ENCODE results near the gene ESR2.

ESR2 gene

GRCh38 chr14:64170181-64170580, 124.0 kb downstream of the ESR2 start:
- H4K20me1 ChIP-seq (ENCODE audit: control insufficient read depth, insufficient read depth, low read depth, low read length), result no peaks in the 10 kb centered on the region
- no peaks in the 10 kb centered on the region for H3K79me2 ChIP-seq (ENCODE audit: control insufficient read depth, low read length)
- H3K4me1 ChIP-seq (ENCODE audit: control insufficient read depth, low read length), result no peaks in the 10 kb centered on the region
- H3K4me2 ChIP-seq (ENCODE audit: low read length), result no peak overlapping the region
- H3K36me3 ChIP-seq (ENCODE audit: control insufficient read depth, low read length), result peaks cover 89% of the 10 kb centered on the region
- no peak overlapping the region for H3K27ac ChIP-seq (ENCODE audit: low read depth, low read length)
- no peaks in the 10 kb centered on the region for H3K9me3 ChIP-seq (ENCODE audit: control insufficient read depth, insufficient read depth, low read length)
- H3K27me3 ChIP-seq (ENCODE audit: control insufficient read depth, low read length), result no peaks in the 10 kb centered on the region
- TF ChIP-seq EZH2phosphoT487 (IDR thresholded peaks at IDR 0.05; ENCODE audit: borderline replicate concordance, low read length), result no peak
- no peak for TF ChIP-seq CTCF (IDR thresholded peaks at IDR 0.05; ENCODE audit: low read depth, low read length, poor library complexity, severe bottlenecking)
- no peak overlapping the region for H3K4me3 ChIP-seq (ENCODE audit: low read length)
- H3F3A ChIP-seq (ENCODE audit: control insufficient read depth, insufficient read depth), result peaks cover 5% of the 10 kb centered on the region; the same call in 1 of the 2 replicates
- H3K9me2 ChIP-seq (replicated peaks; ENCODE audit: control insufficient read depth, low read length), result no peaks in the 10 kb centered on the region

GRCh38 chr14:64159588-64159987, 134.6 kb downstream of the ESR2 start:
- H3K36me3 ChIP-seq (ENCODE audit: control insufficient read depth, low read length), result peaks cover 90% of the 10 kb centered on the region
- TF ChIP-seq CTCF (IDR thresholded peaks at IDR 0.05; ENCODE audit: low read depth, low read length, poor library complexity, severe bottlenecking) (no peak), EZH2phosphoT487 (IDR thresholded peaks at IDR 0.05; ENCODE audit: borderline replicate concordance, low read length) (no peak)
- H3K27me3 ChIP-seq (ENCODE audit: control insufficient read depth, low read length), result no peaks in the 10 kb centered on the region
- no peaks in the 10 kb centered on the region for H3K4me1 ChIP-seq (ENCODE audit: control insufficient read depth, low read length)
- peaks cover 3% of the 10 kb centered on the region for H3F3A ChIP-seq (ENCODE audit: control insufficient read depth, insufficient read depth)
- no peaks in the 10 kb centered on the region for H3K79me2 ChIP-seq (ENCODE audit: control insufficient read depth, low read length)
- no peaks in the 10 kb centered on the region for H3K9me2 ChIP-seq (replicated peaks; ENCODE audit: control insufficient read depth, low read length)
- H3K4me2 ChIP-seq (ENCODE audit: low read length), result no peak overlapping the region
- H3K9me3 ChIP-seq (ENCODE audit: control insufficient read depth, insufficient read depth, low read length), result no peaks in the 10 kb centered on the region
- no peak overlapping the region for H3K4me3 ChIP-seq (ENCODE audit: low read length)
- H4K20me1 ChIP-seq (ENCODE audit: control insufficient read depth, insufficient read depth, low read depth, low read length), result no peaks in the 10 kb centered on the region; the same call in 1 of the 2 replicates
- H3K27ac ChIP-seq (ENCODE audit: low read depth, low read length), result no peak overlapping the region

GRCh38 chr14:64158608-64159007, 135.6 kb downstream of the ESR2 start:
- no peaks in the 10 kb centered on the region; the same call in 1 of the 2 replicates for H4K20me1 ChIP-seq (ENCODE audit: control insufficient read depth, insufficient read depth, low read depth, low read length)
- no peaks in the 10 kb centered on the region for H3K9me3 ChIP-seq (ENCODE audit: control insufficient read depth, insufficient read depth, low read length)
- no peak overlapping the region for H3K4me2 ChIP-seq (ENCODE audit: low read length)
- peaks cover 93% of the 10 kb centered on the region for H3K36me3 ChIP-seq (ENCODE audit: control insufficient read depth, low read length)
- H3K4me3 ChIP-seq (ENCODE audit: low read length), result no peak overlapping the region
- H3K9me2 ChIP-seq (replicated peaks; ENCODE audit: control insufficient read depth, low read length), result no peaks in the 10 kb centered on the region
- H3K27me3 ChIP-seq (ENCODE audit: control insufficient read depth, low read length), result no peaks in the 10 kb centered on the region
- TF ChIP-seq EZH2phosphoT487 (IDR thresholded peaks at IDR 0.05; ENCODE audit: borderline replicate concordance, low read length) (no peak), CTCF (IDR thresholded peaks at IDR 0.05; ENCODE audit: low read depth, low read length, poor library complexity, severe bottlenecking) (no peak)
- no peaks in the 10 kb centered on the region for H3K79me2 ChIP-seq (ENCODE audit: control insufficient read depth, low read length)
- no peaks in the 10 kb centered on the region for H3K4me1 ChIP-seq (ENCODE audit: control insufficient read depth, low read length)
- no peak overlapping the region for H3K27ac ChIP-seq (ENCODE audit: low read depth, low read length)
- H3F3A ChIP-seq (ENCODE audit: control insufficient read depth, insufficient read depth), result peaks cover 3% of the 10 kb centered on the region

Data from DOHH2 (cell line).